ENCODE results near the gene DHRSX. TPM values are rescaled to one million over a fixed set of nuclear protein-coding genes. Genes with fewer than 3 reads are reported as not detected.
A peak's percentile ranks its signal among the peaks of the same experiment; 100 is the strongest.

Gene DHRSX
- polyA plus RNA-seq, 3 donors, result 12.9 to 33.2 (median 28.3) TPM

DNA sequence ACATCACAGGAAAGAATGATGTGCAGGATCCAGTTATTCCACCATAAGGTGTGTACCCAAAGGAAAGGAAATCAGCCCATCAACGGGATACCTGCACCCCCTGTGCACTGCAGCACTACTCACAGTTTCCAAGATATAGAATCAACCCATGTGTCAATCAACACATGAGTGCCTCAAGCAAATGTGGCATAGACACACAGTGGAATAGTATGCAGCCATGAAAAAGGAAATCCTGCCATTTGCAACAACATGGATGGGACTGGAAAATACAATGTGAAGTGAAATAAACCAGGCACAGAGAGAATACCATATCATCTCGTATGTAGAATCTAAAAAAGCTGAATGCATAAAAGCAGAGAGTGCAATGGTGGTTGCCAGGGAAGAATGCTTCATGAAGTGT lies 53.3 kb downstream of the DHRSX start:
- Histone ChIP-seq H3K27me3 (ENCODE audit: control insufficient read depth in 2 of 2, insufficient read depth in 2 of 2, low read length in 2 of 2) (no peaks in the 10 kb centered on the region), H3K27ac (ENCODE audit: low read depth in 1 of 2, low read length in 2 of 2) (no peak overlapping the region), H3K9me3 (replicated peaks in 1 of 2; ENCODE audit: control insufficient read depth in 1 of 2, insufficient read depth in 1 of 2, low read length in 2 of 2) (peaks cover 13 to 16% of the 10 kb centered on the region in 2 donors), H2AFZ (ENCODE audit: insufficient read depth, low read depth, low read length, poor library complexity, severe bottlenecking) (no peak overlapping the region), H3K79me2 (ENCODE audit: insufficient read depth, low read length) (peaks cover 9% of the 10 kb centered on the region), H3K4me1 (ENCODE audit: control insufficient read depth in 1 of 2, insufficient read depth in 2 of 2, low read length in 2 of 2) (no peaks in the 10 kb centered on the region), H3K36me3 (replicated peaks in 1 of 2; ENCODE audit: control insufficient read depth in 1 of 2, insufficient read depth in 2 of 2, low read length in 2 of 2) (peaks cover 3 to 12% of the 10 kb centered on the region in 2 donors), H3K9ac (ENCODE audit: insufficient read depth, low read length, poor library complexity, severe bottlenecking) (no peak overlapping the region), H3K4me3 (replicated peaks in 1 of 3; ENCODE audit: low read depth in 2 of 3, low read length in 3 of 3) (no peak overlapping the region), H3K4me2 (replicated peaks; ENCODE audit: extremely low read depth, low read length, poor library complexity, severe bottlenecking) (no peak overlapping the region), H4K20me1 (ENCODE audit: insufficient read depth, low read length) (peaks cover 46% of the 10 kb centered on the region)
- intact Hi-C loops (cut with micrococcal nuclease), result no loop called here
- Mint-ChIP-seq H3K9me3 (peaks cover 4 to 13% (median 8%) of the 10 kb centered on the region in 7 donors), H3K4me3 (no peak overlapping the region), H3K27me3 (ENCODE audit: low read depth in 3 of 3) (peaks cover 0 to 2% (median 1%) of the 10 kb centered on the region in 3 donors), H3K4me1 (peaks cover 1% of the 10 kb centered on the region), H3K27ac (no peak overlapping the region), H3K36me3 (peaks cover 6 to 18% of the 10 kb centered on the region in 2 donors)
- DNase-seq, result no peak
- no CpG with 5 or more reads among the region's 2 CpGs for WGBS (ENCODE audit: insufficient coverage)
- TF ChIP-seq, protein P1, sequence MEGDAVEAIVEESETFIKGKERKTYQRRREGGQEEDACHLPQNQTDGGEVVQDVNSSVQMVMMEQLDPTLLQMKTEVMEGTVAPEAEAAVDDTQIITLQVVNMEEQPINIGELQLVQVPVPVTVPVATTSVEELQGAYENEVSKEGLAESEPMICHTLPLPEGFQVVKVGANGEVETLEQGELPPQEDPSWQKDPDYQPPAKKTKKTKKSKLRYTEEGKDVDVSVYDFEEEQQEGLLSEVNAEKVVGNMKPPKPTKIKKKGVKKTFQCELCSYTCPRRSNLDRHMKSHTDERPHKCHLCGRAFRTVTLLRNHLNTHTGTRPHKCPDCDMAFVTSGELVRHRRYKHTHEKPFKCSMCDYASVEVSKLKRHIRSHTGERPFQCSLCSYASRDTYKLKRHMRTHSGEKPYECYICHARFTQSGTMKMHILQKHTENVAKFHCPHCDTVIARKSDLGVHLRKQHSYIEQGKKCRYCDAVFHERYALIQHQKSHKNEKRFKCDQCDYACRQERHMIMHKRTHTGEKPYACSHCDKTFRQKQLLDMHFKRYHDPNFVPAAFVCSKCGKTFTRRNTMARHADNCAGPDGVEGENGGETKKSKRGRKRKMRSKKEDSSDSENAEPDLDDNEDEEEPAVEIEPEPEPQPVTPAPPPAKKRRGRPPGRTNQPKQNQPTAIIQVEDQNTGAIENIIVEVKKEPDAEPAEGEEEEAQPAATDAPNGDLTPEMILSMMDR (IDR thresholded peaks at IDR 0.05), result no peak

DNA sequence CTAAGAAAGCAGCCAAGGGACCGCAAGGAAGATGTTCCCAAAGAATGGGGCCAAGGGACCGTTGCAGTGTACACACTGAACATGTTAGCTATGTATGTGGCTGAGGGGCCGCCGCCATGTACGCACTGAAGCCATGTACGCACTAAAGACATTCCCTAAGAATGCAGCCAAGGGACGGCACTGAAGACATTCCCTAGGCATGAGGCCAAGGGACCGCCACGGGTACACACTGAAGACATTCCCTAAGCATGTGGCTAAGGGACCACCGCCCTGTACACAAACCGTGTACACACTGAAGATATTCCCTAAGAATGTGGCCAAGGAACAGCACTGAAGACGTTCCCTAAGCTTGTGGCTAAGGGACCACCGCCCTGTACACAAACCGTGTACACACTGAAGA lies 54.0 kb downstream of the DHRSX start:
- H3K27ac ChIP-seq (ENCODE audit: low read depth in 1 of 2, low read length in 2 of 2), result no peak overlapping the region
- no peaks in the 10 kb centered on the region for H3K27me3 ChIP-seq (ENCODE audit: control insufficient read depth in 2 of 2, insufficient read depth in 2 of 2, low read length in 2 of 2)
- Mint-ChIP-seq H3K36me3 (peaks cover 4 to 16% of the 10 kb centered on the region in 2 donors), H3K9me3 (peaks cover 3 to 13% (median 8%) of the 10 kb centered on the region in 7 donors), H3K27ac (peak overlapping the region in 1 of 7 donors; percentile 1), H3K4me1 (peaks cover 1% of the 10 kb centered on the region), H3K27me3 (ENCODE audit: low read depth in 3 of 3) (peaks cover 0 to 2% (median 1%) of the 10 kb centered on the region in 3 donors), H3K4me3 (no peak overlapping the region)
- no peak overlapping the region for H2AFZ ChIP-seq (ENCODE audit: insufficient read depth, low read depth, low read length, poor library complexity, severe bottlenecking)
- intact Hi-C loops (cut with micrococcal nuclease), result no loop called here
- H4K20me1 ChIP-seq (ENCODE audit: insufficient read depth, low read length), result peaks cover 39% of the 10 kb centered on the region
- peaks cover 5% of the 10 kb centered on the region for H3K79me2 ChIP-seq (ENCODE audit: insufficient read depth, low read length)
- peaks cover 3 to 12% of the 10 kb centered on the region in 2 donors for H3K36me3 ChIP-seq (replicated peaks in 1 of 2; ENCODE audit: control insufficient read depth in 1 of 2, insufficient read depth in 2 of 2, low read length in 2 of 2)
- TF ChIP-seq, protein P1 (IDR thresholded peaks at IDR 0.05), result no peak
- DNase-seq, result no peak
- H3K4me3 ChIP-seq (replicated peaks in 1 of 3; ENCODE audit: low read depth in 2 of 3, low read length in 3 of 3), result no peak overlapping the region
- no peak overlapping the region for H3K4me2 ChIP-seq (replicated peaks; ENCODE audit: extremely low read depth, low read length, poor library complexity, severe bottlenecking)
- 97% methylated on average over 14 of the region's 14 CpGs for WGBS (ENCODE audit: insufficient coverage)
- peaks cover 13 to 16% of the 10 kb centered on the region in 2 donors for H3K9me3 ChIP-seq (replicated peaks in 1 of 2; ENCODE audit: control insufficient read depth in 1 of 2, insufficient read depth in 1 of 2, low read length in 2 of 2)
- no peaks in the 10 kb centered on the region for H3K4me1 ChIP-seq (ENCODE audit: control insufficient read depth in 1 of 2, insufficient read depth in 2 of 2, low read length in 2 of 2)
- H3K9ac ChIP-seq (ENCODE audit: insufficient read depth, low read length, poor library complexity, severe bottlenecking), result no peak overlapping the region

All from CD14-positive monocyte (primary cell).